H1 (cell line): ENCODE data around the gene L2HGDH. TPM values are rescaled to one million over a fixed set of nuclear protein-coding genes. Genes with fewer than 3 reads are reported as not detected.
A peak's percentile ranks its signal among the peaks of the same experiment; 100 is the strongest.

Source experiments
- CTCF ChIA-PET: fragments of 300-600 bp; sonication (Branson Sonifier 250); formaldehyde crosslinking; loops from one replicate; lab custom pipeline; 2021; ENCODE audit not compliant: partially characterized antibody; lab: Charles Lee
- POLR2A ChIA-PET: fragments of 300-600 bp; sonication (Branson Sonifier 250); formaldehyde crosslinking; loops from one replicate; lab custom pipeline; 2021; ENCODE audit warnings: inconsistent platforms; ENCODE audit not compliant: partially characterized antibody; lab: Charles Lee
- DNase-seq, 2 experiments: peaks; one replicate each; pipeline versions ENCODE4 v3.0.0 to v3.0.0-alpha.2; 2010 to 2022; ENCODE audit warnings: low spot score in 2 of 2, low read depth in 1 of 2, mixed read lengths in 1 of 2
- FAIRE-seq: peaks from 2 replicates; lab custom pipeline; 2011; peaks lifted over from hg19 to GRCh38; lab: Jason Lieb, UNC
- H2AFZ ChIP-seq: 2 replicates; pipeline ENCODE4 v1.8.1; 2012; ENCODE audit warnings: low read length, inconsistent platforms
- H2AK5ac ChIP-seq: 2 replicates; pipeline ENCODE4 v1.6.1; 2013; ENCODE audit warnings: low read depth, low read length
- H2BK120ac ChIP-seq: replicated peaks from 2 replicates; pipeline ENCODE3; 2013; ENCODE audit warnings: low read depth, low read length, inconsistent platforms
- H2BK12ac ChIP-seq: 2 replicates; pipeline ENCODE4 v1.6.1; 2013; ENCODE audit warnings: low read depth, low read length
- H2BK15ac ChIP-seq: 2 replicates; pipeline ENCODE4 v1.6.1; 2013; ENCODE audit warnings: low read length
- H2BK20ac ChIP-seq: 2 replicates; pipeline ENCODE4 v1.6.1; 2013; ENCODE audit warnings: low read length
- H2BK5ac ChIP-seq: 2 replicates; pipeline ENCODE4 v1.6.1; 2013; ENCODE audit warnings: low read depth, low read length
- H3K14ac ChIP-seq: 2 replicates; pipeline ENCODE4 v1.6.1; 2013; ENCODE audit warnings: inconsistent platforms; ENCODE audit not compliant: insufficient read length
- H3K18ac ChIP-seq: 2 replicates; pipeline ENCODE4 v1.6.1; 2013; ENCODE audit warnings: low read length; ENCODE audit errors: extremely low read depth
- H3K23ac ChIP-seq: 2 replicates; pipeline ENCODE4 v1.6.1; 2013; ENCODE audit warnings: inconsistent platforms; ENCODE audit not compliant: insufficient read length
- H3K23me2 ChIP-seq: 2 replicates; pipeline ENCODE4 v1.6.1; 2013; ENCODE audit warnings: low read depth, low read length
- H3K27ac ChIP-seq: 2 replicates; pipeline ENCODE4 v1.6.1; 2011; ENCODE audit warnings: low read depth, low read length, inconsistent platforms
- H3K27me3 ChIP-seq, 4 experiments: replicated peaks in 1 of 4; 1 replicate in 1 of 4; 2 replicates in 3 of 4; pipeline versions ENCODE4 v1.6.1 to v1.8.1; 2011 to 2013; ENCODE audit warnings: low read length in 3 of 4, mild to moderate bottlenecking in 3 of 4, inconsistent platforms in 2 of 4, mixed read lengths in 2 of 4, moderate library complexity in 1 of 4; ENCODE audit not compliant: control insufficient read depth in 3 of 4, insufficient read depth in 3 of 4; ENCODE audit errors: extremely low read depth in 1 of 4
- H3K36me3 ChIP-seq, 4 experiments: 2 replicates each; pipeline versions ENCODE4 v1.6.1 to v1.8.1; 2011 to 2013; ENCODE audit warnings: mild to moderate bottlenecking in 4 of 4, low read length in 3 of 4, moderate library complexity in 2 of 4, control low read depth in 1 of 4, inconsistent platforms in 1 of 4; ENCODE audit not compliant: insufficient read depth in 4 of 4, control insufficient read depth in 2 of 4
- H3K4ac ChIP-seq: replicated peaks from 2 replicates; pipeline ENCODE3; 2013; ENCODE audit warnings: low read length, low read depth, mixed read lengths, inconsistent platforms; ENCODE audit not compliant: insufficient read length
- H3K4me1 ChIP-seq, 4 experiments: replicated peaks in 1 of 4; 1 replicate in 1 of 4; 2 replicates in 3 of 4; pipeline versions ENCODE4 v1.6.1 to v1.8.1; 2011 to 2013; ENCODE audit warnings: low read length in 3 of 4, inconsistent platforms in 2 of 4, mixed read lengths in 1 of 4; ENCODE audit not compliant: insufficient read depth in 4 of 4, control insufficient read depth in 3 of 4
- H3K4me2 ChIP-seq, 2 experiments: 2 replicates each; pipeline versions ENCODE4 v1.6.1 to v1.8.1; 2011 to 2013; ENCODE audit warnings: low read depth in 2 of 2, low read length in 2 of 2, control low read depth in 1 of 2, inconsistent platforms in 1 of 2, mild to moderate bottlenecking in 1 of 2; ENCODE audit not compliant: insufficient read depth in 1 of 2
- H3K4me3 ChIP-seq, 4 experiments: fragments of 200-600, 300-600 bp in 1 of 4; sonication (generic), shearing (Covaris generic), sonication (Bioruptor Twin) in 1 of 4; 2 replicates each; pipeline versions ENCODE4 v1.5.1 to v1.8.1; 2011 to 2016; ENCODE audit warnings: low read length in 4 of 4, low read depth in 3 of 4, control low read depth in 2 of 4, inconsistent platforms in 2 of 4, mild to moderate bottlenecking in 2 of 4, mixed read lengths in 1 of 4, moderate library complexity in 1 of 4; ENCODE audit not compliant: insufficient read depth in 2 of 4; ENCODE audit errors: extremely low read depth in 1 of 4
- H3K56ac ChIP-seq: replicated peaks from 2 replicates; pipeline ENCODE3; 2013; ENCODE audit warnings: low read depth, mild to moderate bottlenecking, mixed read lengths, low read length, inconsistent platforms; ENCODE audit not compliant: insufficient read length
- H3K79me1 ChIP-seq: 2 replicates; pipeline ENCODE4 v1.6.1; 2013; ENCODE audit warnings: low read depth, low read length, control low read depth
- H3K79me2 ChIP-seq, 2 experiments: 2 replicates each; pipeline versions ENCODE4 v1.6.1 to v1.8.1; 2012 to 2013; ENCODE audit warnings: low read length in 2 of 2, mild to moderate bottlenecking in 2 of 2, inconsistent platforms in 1 of 2; ENCODE audit not compliant: insufficient read depth in 2 of 2, control insufficient read depth in 1 of 2
- H3K9ac ChIP-seq, 4 experiments: replicated peaks in 1 of 4; 1 replicate in 1 of 4; 2 replicates in 3 of 4; pipeline versions ENCODE4 v1.6.1 to v1.8.1; 2011 to 2013; ENCODE audit warnings: low read depth in 3 of 4, low read length in 3 of 4, control low read depth in 2 of 4, mild to moderate bottlenecking in 2 of 4, moderate library complexity in 2 of 4, inconsistent platforms in 1 of 4; ENCODE audit errors: extremely low read depth in 1 of 4
- H3K9me3 ChIP-seq, 2 experiments: 2 replicates each; pipeline versions ENCODE4 v1.6.1 to v1.8.1; 2012 to 2013; ENCODE audit warnings: mild to moderate bottlenecking in 2 of 2, moderate library complexity in 2 of 2, control low read depth in 1 of 2, inconsistent platforms in 1 of 2, low read depth in 1 of 2, low read length in 1 of 2, mixed read lengths in 1 of 2; ENCODE audit not compliant: insufficient read depth in 2 of 2
- H4K20me1 ChIP-seq, 2 experiments: replicated peaks in 1 of 2; 2 replicates each; pipeline versions ENCODE3 to v1.8.1; 2011 to 2013; ENCODE audit warnings: inconsistent platforms in 2 of 2, low read length in 2 of 2, mild to moderate bottlenecking in 1 of 2; ENCODE audit not compliant: insufficient read depth in 2 of 2, control insufficient read depth in 1 of 2
- H4K5ac ChIP-seq: 2 replicates; pipeline ENCODE4 v1.6.1; 2013; ENCODE audit warnings: low read length, low read depth, mixed read lengths, inconsistent platforms; ENCODE audit not compliant: insufficient read length
- H4K8ac ChIP-seq: 2 replicates; pipeline ENCODE4 v1.8.0; 2013; ENCODE audit warnings: mild to moderate bottlenecking, moderate library complexity, low read length, inconsistent platforms; ENCODE audit not compliant: insufficient read depth; ENCODE audit errors: extremely low read depth
- H4K91ac ChIP-seq: replicated peaks from 2 replicates; pipeline ENCODE3; 2013; ENCODE audit warnings: low read length, mixed read lengths, inconsistent platforms; ENCODE audit not compliant: insufficient read length
- ATF3 ChIP-seq: IDR thresholded peaks from 2 replicates; pipeline ENCODE4 v1.6.1; 2011; ENCODE audit warnings: low read depth, mild to moderate bottlenecking, low read length; ENCODE audit not compliant: insufficient read depth
- EP300 ChIP-seq, 2 experiments: IDR thresholded peaks; 1 replicate in 1 of 2; 2 replicates in 1 of 2; pipeline ENCODE4 v1.6.1; 2011 to 2012; ENCODE audit warnings: low read depth in 2 of 2, low read length in 2 of 2, mild to moderate bottlenecking in 2 of 2, borderline replicate concordance in 1 of 2, inconsistent platforms in 1 of 2, moderate library complexity in 1 of 2
- FOSL1 ChIP-seq: IDR thresholded peaks from 2 replicates; pipeline ENCODE4 v1.6.1; 2011; ENCODE audit warnings: mild to moderate bottlenecking, low read depth, low read length, moderate library complexity; ENCODE audit not compliant: insufficient read depth
- JUN ChIP-seq: IDR thresholded peaks from 2 replicates; pipeline ENCODE4 v1.6.1; 2011; ENCODE audit warnings: low read depth, mild to moderate bottlenecking, improper control_type of control experiment, low read length
- NANOG ChIP-seq: IDR thresholded peaks from 2 replicates; pipeline ENCODE4 v1.6.1; 2011; ENCODE audit warnings: low read length, low read depth, mild to moderate bottlenecking, inconsistent platforms; ENCODE audit not compliant: insufficient read depth, poor library complexity, severe bottlenecking
- SIRT6 ChIP-seq: IDR thresholded peaks from one replicate; pipeline ENCODE4 v1.7.1; 2012; ENCODE audit warnings: low read length, inconsistent platforms
- TAF1 ChIP-seq: IDR thresholded peaks from 2 replicates; pipeline ENCODE4 v1.6.1; 2011; ENCODE audit warnings: mild to moderate bottlenecking, low read depth, low read length
- TAF7 ChIP-seq: optimal IDR thresholded peaks from 2 replicates; pipeline ENCODE3; 2011; ENCODE audit warnings: low read depth, mild to moderate bottlenecking, inconsistent platforms, low read length, moderate library complexity, borderline replicate concordance
- TBP ChIP-seq: IDR thresholded peaks from 2 replicates; pipeline ENCODE4 v1.6.1; 2011; ENCODE audit warnings: low read depth, low read length, improper control_type of control experiment
- TEAD4 ChIP-seq: IDR thresholded peaks from 2 replicates; pipeline ENCODE4 v1.6.1; 2012; ENCODE audit warnings: low read depth, low read length, inconsistent platforms, mixed read lengths
- YY1 ChIP-seq: IDR thresholded peaks from 2 replicates; pipeline ENCODE4 v1.6.1; 2011; ENCODE audit warnings: low read depth, mild to moderate bottlenecking, low read length
- WGBS, 2 experiments: shearing (Covaris generic) in 1 of 2; methylation state at CpG; one replicate each; pipeline versions ENCODE4 v1.1.6 to v1.1.7; 2013 to 2015; ENCODE audit warnings: low lambda C conversion rate in 2 of 2, mixed read lengths in 2 of 2, inconsistent platforms in 1 of 2, low coverage in 1 of 2, missing lambda C conversion rate in 1 of 2; ENCODE audit not compliant: insufficient replicate concordance in 2 of 2, insufficient coverage in 1 of 2, insufficient read length in 1 of 2; ENCODE audit errors: extremely low coverage in 1 of 2, missing lambda C conversion rate in 1 of 2; 5-methylcytosine and 5-hydroxymethylcytosine counted together
- polyA plus RNA-seq, 7 experiments: library from polyadenylated mRNA; depleted of rRNA in 3 of 7; stranded (reverse) in 5 of 7; unstranded in 2 of 7; fragments of >200 nt in 5 of 7; fragments of 200-250 nt in 2 of 7; gene quantifications; 1 replicate in 5 of 7; 2 replicates in 1 of 7; 4 replicates in 1 of 7; pipeline versions ENCODE4 v1.2.1 to v1.2.3, GENCODE V29; 2011 to 2013; ENCODE audit warnings: missing spikeins in 2 of 7, mixed read lengths in 2 of 7
- total RNA-seq: library from RNA; stranded (reverse); fragmentation: NEBNext Ultra II Directional; extraction: Animal tissue kit (Norgen Biotek cat#: 25700); gene quantifications from 2 replicates; pipeline ENCODE4 v1.2.1, GENCODE V29; 2021

The L2HGDH gene
- total and polyA plus RNA-seq, 2 of the 8 experiments (the other 6 are each of a cell fraction or from before 2014, with no cell fraction given): 12.2 to 28.6 TPM

- WGBS, 2 experiments: 43% methylated on average over 6 of the region's 6 CpGs; no CpG with 5 or more reads in 1 of the 2 experiments
- no peak overlapping the region for H3K27ac ChIP-seq
- no peaks in the 10 kb centered on the region; a peak in 2 of 7 replicates for H3K4me1 ChIP-seq
- H3K79me2 ChIP-seq: peaks cover 0 to 22% of the 10 kb centered on the region in 2 experiments; a peak in 3 of 4 replicates
- H2AFZ ChIP-seq: no peak overlapping the region
- H2AK5ac ChIP-seq: no peak overlapping the region
- H2BK15ac ChIP-seq: no peak overlapping the region
- H3K79me1 ChIP-seq: no peaks in the 10 kb centered on the region
- no peaks in the 10 kb centered on the region for H3K36me3 ChIP-seq
- H3K4me2 ChIP-seq: peak overlapping the region; percentile 69 to 85
- H3K23ac ChIP-seq: no peak overlapping the region
- FAIRE-seq: no peak
- H3K9me3 ChIP-seq: no peaks in the 10 kb centered on the region
- peak overlapping the region; percentile 63 to 96 (median 82) for H3K4me3 ChIP-seq
- no peak overlapping the region for H4K5ac ChIP-seq
- H3K14ac ChIP-seq: no peak overlapping the region
- H2BK12ac ChIP-seq: no peak overlapping the region
- peak in 1 of 2 experiments; percentile 28 for DNase-seq
- TF ChIP-seq YY1 (no peak), TEAD4 (no peak), TAF7 (no peak), TAF1 (no peak), TBP (no peak), JUN (no peak), FOSL1 (no peak), ATF3 (no peak), NANOG (no peak), SIRT6 (no peak), EP300 (IDR thresholded peaks at IDR 0.05; ENCODE audit: borderline replicate concordance in 1 of 2, low read depth in 2 of 2, low read length in 2 of 2) (no peak)
- no peak overlapping the region for H2BK20ac ChIP-seq
- no peak overlapping the region for H3K4ac ChIP-seq
- ChIA-PET POLR2A (interaction anchor here (1.4 kb wide), 1 partner anchor 16 kb away, joined by 3 read pairs; no protein-coding TSS in a partner anchor), CTCF (no interaction called here)
- H3K56ac ChIP-seq: no peak overlapping the region
- H4K20me1 ChIP-seq: no peaks in the 10 kb centered on the region
- peaks cover 3% of the 10 kb centered on the region; the same call in 1 of the 2 replicates for H3K23me2 ChIP-seq
- no peak overlapping the region for H2BK5ac ChIP-seq
- no peak overlapping the region for H4K91ac ChIP-seq
- H4K8ac ChIP-seq: no peak overlapping the region
- H3K18ac ChIP-seq: no peak overlapping the region
- peak overlapping the region in 3 of 4 experiments; percentile 42 to 63 (median 43); a peak in 2 of 7 replicates for H3K9ac ChIP-seq
- no peak overlapping the region for H2BK120ac ChIP-seq
- H3K27me3 ChIP-seq: peaks cover 0 to 5% (median 0%) of the 10 kb centered on the region in 4 experiments; a peak in 2 of 7 replicates
Measured at GRCh38 chr14:50230401-50230700, 81.7 kb downstream of the L2HGDH start.
